ENCODE results near the gene CIROP.

CIROP gene

DNA sequence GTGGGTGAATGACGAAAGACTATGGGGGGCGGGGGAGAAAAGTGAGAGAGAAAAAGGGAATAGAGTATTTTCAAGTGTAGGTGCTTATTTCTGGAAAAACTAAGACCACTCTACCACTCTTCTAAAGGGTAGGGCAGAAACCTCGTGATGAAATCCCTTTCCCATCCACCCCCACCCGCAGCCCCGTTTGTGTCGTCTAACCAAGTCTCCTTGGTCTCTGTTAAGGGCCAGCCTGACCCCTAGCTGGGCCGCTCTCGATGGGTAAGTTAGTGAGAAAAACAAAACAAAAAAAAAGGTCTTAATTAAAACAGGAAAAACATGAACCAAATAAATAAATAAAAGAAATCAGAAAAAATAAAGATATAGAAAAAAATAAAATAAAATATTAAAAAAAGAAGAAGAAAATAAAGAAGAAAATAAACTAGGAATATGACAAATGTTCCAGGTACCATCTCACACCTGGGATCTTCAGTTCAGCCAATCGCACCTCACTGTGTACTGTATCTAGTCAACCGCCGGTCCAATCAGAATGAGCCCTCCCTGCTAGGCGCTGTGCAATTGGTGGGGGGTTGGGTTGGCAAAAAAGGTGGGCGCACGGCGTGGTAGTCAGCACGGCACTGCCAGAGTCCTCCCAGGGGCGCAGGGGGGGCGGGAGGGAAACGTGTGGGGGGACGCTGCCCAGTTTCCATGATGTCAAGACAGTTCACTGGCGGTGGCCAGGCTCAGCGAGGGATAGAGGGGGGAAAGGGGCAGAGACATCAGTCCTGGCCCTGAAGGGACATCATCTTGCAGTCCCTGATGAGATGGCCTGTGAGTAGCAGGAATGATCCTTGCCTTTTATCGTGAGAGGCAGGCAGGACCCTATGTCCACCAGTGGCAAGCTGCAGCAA lies 37.7 kb downstream of the CIROP start:
- DNase-seq (ENCODE audit: low spot score), result no peak

DNA sequence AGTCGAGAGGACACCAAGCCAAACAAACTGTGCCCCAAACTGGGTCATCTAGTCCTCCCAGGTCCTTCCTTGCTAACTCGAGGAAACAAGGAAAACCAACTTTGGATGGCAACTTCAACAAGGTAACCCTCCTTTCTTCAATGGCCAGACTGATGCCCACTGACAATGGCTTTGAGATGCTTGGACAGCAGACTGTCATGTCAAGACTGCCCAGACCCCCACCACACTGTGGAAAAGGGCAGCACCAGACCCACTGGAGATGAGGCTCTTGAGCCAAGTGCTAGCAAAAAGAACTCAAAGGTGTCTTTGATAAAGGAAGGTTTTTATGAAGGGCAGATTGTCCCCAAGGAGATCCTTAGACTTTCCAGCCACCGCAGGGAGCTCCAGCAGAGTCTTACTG lies 38.4 kb downstream of the CIROP start:
- no peak for DNase-seq (ENCODE audit: low spot score)

GRCh38 chr14:23063601-23064000 lies 41.2 kb downstream of the CIROP start:
- no peak for DNase-seq (ENCODE audit: low spot score)

GRCh38 chr14:23062002-23062401 lies 42.8 kb downstream of the CIROP start:
- no peak for DNase-seq (ENCODE audit: low spot score)

DNA sequence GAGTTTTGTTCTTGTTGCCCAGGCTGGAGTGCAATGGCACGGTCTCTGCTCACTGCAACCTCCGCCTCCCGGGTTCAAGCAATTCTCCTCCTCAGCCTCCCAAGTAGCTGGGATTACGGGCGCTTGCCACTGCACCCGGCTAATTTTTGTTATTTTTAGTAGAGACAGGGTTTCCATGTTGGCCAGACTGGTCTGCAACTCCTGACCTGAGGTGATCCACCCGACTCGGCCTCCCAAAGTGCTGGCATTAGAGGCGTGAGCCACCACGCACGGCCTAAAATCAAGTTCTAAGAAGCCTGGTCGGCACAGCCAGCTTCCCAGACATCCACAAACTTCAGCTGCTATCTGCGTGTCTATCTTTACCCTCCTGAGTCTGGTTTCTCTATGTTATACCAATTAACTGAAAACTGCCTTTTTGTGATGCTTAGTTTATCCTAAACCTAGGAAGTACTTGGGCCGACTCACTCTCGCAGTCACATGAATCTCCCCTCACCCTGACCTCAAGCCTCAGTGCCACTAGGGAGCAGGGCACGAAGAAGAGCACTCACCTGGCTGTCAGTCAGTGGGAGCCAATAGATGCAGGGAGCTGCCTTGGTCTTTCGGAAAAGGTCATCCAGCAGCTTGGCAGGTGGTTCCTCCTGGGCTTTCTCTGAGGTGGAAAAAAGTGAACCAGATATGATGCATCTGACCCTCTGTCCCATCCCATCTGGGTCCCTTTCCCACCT lies 44.1 kb downstream of the CIROP start:
- no peak for DNase-seq (ENCODE audit: low spot score)

GRCh38 chr14:23058654-23059504 lies 45.9 kb downstream of the CIROP start:
- no peak for DNase-seq (ENCODE audit: low spot score)

- peak; percentile 90 for DNase-seq (ENCODE audit: low spot score)
These were observed 46.8 kb downstream of the CIROP start for GRCh38 chr14:23057757-23058653.

DNA sequence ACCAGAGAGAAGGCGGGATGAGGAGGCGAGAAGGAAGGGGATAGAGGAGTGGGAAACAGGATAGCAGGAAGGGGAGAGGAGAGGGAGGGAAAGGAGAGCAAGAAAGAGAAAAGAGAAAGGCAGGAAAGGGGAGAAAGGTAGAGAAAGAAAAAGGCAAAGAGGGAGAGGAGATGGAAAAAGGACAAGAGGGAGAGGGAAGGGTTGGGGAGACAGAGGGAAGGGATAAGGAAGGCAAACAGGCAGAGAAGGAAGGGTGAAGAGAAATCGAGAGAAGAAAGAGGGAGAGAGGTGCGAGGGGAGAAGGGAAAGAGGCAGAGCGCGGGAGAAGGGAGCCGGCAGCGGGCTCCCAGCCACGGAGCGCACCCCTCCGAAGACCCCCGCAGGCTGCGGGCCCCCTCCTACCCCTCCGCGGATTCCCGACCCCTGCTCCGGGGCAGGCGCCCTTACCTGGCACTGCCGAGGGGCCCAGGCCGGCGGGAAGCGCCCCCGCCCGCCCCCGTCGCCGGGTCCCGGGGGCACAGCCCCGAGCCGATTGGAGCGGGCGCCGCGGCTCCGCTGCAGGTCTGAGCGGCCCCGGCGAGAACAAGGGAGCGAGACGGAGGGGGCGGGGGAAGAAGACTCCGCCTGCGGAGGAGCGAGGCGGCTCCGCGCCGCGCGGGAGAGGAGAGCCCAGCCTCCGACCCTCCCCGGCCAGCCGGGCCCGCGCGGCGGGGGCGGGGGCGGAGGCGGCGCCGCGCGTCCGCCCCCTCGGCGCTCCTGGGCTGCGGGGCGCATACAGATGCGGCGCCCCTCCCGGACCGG lies 47.6 kb downstream of the CIROP start, which contains the start of gene CDH24:
Gene CDH24 (minus strand): TSS at position 565 of the 801 bp plus-strand sequence. CDS start 1,787 bp downstream, outside the sequence.
- peak; percentile 71 for DNase-seq (ENCODE audit: low spot score)

- DNase-seq (ENCODE audit: low spot score), result peak; percentile 86
These were observed 48.4 kb downstream of the CIROP start for GRCh38 chr14:23056145-23056955.

GRCh38 chr14:23055621-23056144 lies 49.1 kb downstream of the CIROP start:
- DNase-seq (ENCODE audit: low spot score), result no peak

- no peak for DNase-seq (ENCODE audit: low spot score)
These were observed 49.6 kb downstream of the CIROP start for GRCh38 chr14:23055147-23055550.

- DNase-seq (ENCODE audit: low spot score), result peak; percentile 38
These were observed 50.6 kb downstream of the CIROP start for GRCh38 chr14:23054000-23054811.

GRCh38 chr14:23053426-23053825 lies 51.4 kb downstream of the CIROP start:
- no peak for DNase-seq (ENCODE audit: low spot score)

- no peak for DNase-seq (ENCODE audit: low spot score)
These were observed 52.1 kb downstream of the CIROP start for GRCh38 chr14:23052671-23053070.

DNA sequence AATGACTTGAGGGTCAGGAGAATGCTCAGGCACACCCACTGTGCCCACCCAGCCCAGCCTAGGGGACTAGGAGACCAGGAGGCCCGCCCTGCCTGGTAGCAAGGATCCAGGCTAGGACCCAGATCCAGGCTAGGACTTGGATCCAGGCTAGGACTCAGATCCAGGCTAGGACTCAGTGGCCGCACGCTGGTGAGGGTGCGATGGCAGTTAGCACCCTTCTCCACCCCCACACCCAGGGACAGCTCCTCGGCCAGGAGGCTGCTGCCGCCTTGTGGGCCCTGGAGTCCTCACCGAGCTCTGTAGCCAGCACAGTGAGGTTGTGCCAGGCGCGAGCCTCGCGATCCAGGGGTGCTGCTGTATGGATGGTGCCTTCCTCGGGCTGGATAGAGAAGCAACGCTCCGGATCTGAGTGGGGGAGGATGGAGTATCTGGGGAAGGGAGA lies 52.6 kb downstream of the CIROP start:
- DNase-seq (ENCODE audit: low spot score), result no peak

DNA sequence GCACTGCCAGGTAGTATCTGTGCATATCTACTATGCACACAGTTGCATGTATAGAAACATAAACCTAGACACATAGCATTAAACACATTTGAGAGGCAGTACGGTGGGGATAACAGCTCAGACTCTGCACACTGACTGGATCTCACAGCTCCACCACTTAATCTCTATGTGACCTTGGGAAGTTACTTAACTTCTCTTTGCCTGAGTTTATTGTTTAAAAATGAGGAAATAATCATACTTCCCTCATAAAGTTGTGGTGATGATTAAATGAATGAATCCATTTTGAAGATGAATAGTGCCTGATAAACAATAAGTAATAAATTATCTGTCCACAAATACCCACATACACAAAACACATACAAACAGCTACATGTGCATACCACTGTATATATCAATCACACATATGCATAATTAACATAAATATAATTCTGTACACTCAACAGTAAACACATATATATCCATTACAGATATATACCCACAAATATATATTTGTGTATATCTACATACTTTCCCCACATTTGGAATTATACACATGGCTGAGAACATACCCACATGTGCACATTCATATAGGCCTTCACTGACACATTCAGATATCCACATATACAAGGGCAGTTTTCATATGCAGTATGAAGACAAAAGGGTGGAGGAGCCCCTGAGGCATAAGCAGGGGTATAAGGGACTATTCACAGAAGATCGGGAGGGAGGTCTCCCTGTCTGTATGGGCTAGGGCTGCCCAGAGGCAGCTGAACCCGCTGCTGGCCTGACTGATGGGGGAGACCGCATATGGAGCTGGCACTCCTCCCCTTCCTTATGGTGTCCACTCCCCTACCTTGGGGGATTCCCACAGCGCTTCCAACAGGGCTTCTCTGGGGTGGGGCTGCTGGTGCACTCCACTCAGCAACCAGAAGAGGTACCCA lies 53.4 kb downstream of the CIROP start:
- no peak for DNase-seq (ENCODE audit: low spot score)

Data from NAMALWA (cell line).